ENCODE measurements around the gene HDAC3.

HDAC3 gene

GRCh38 chr5:141657937-141658545, 21.4 kb upstream of the HDAC3 start (continued):
- no peak for TF ChIP-seq ZNF19 (tag by site-specific recombination; IDR thresholded peaks at IDR 0.05; ENCODE audit: low read depth)
- TF ChIP-seq ZNF530 (tag by site-specific recombination; IDR thresholded peaks at IDR 0.05; ENCODE audit: low read depth): no peak
- TF ChIP-seq ZNF366 (tag by site-specific recombination; conservative IDR thresholded peaks at IDR 0.05): 0 out of 2 replicates have a peak, but pooled peaks have one; percentile 37
- 0 out of 2 replicates have a peak, but pooled peaks have one; percentile 36 for TF ChIP-seq GLIS2 (tag by site-specific recombination; IDR thresholded peaks at IDR 0.05)
- no peak for TF ChIP-seq ZNF114 (tag by site-specific recombination; IDR thresholded peaks at IDR 0.05)
- 0 out of 2 replicates have a peak, but pooled peaks have one; percentile 35 for TF ChIP-seq ZBTB10 (tag by site-specific recombination; IDR thresholded peaks at IDR 0.05)
- no peak for TF ChIP-seq ZNF169 (tag by site-specific recombination; IDR thresholded peaks at IDR 0.05)
- peak; percentile 54; the same call in 1 of the 2 replicates for TF ChIP-seq KLF8 (tag by site-specific recombination; IDR thresholded peaks at IDR 0.05)
- peak; percentile 51; the same call in 1 of the 2 replicates for TF ChIP-seq ZNF394 (tag by site-specific recombination; IDR thresholded peaks at IDR 0.05; ENCODE audit: borderline replicate concordance)
- TF ChIP-seq ZNF580 (tag by site-specific recombination; IDR thresholded peaks at IDR 0.05): no peak
- TF ChIP-seq ZEB2 (tag by site-specific recombination; IDR thresholded peaks at IDR 0.05): peak; percentile 59
- TF ChIP-seq ZFHX2 (tag by site-specific recombination; conservative IDR thresholded peaks at IDR 0.05): peak; percentile 36; the same call in 1 of the 2 replicates
- TF ChIP-seq YY2 (tag by site-specific recombination; IDR thresholded peaks at IDR 0.05): peak; percentile 40; the same call in 1 of the 2 replicates
- TF ChIP-seq ZFP37 (tag by site-specific recombination; IDR thresholded peaks at IDR 0.05): peak; percentile 86
- TF ChIP-seq ZNF639 (tag by site-specific recombination; IDR thresholded peaks at IDR 0.05): peak; percentile 85

GRCh38 chr5:141657404-141657803, 20.8 kb upstream of the HDAC3 start:
- Histone ChIP-seq H3K27ac (ENCODE audit: extremely low read depth, low read depth, low read length) (no peak overlapping the region), H3K9me3 (ENCODE audit: control insufficient read depth, insufficient read depth, low read depth, low read length) (no peaks in the 10 kb centered on the region), H3K36me3 (ENCODE audit: control insufficient read depth in 2 of 2, insufficient read depth in 1 of 2, low read length in 2 of 2) (peaks cover 0 to 6% of the 10 kb centered on the region in 2 experiments; a peak in 1 of 3 replicates), H3K4me1 (ENCODE audit: control insufficient read depth, insufficient read depth, low read length) (no peaks in the 10 kb centered on the region), H3K4me3 (ENCODE audit: low read depth, low read length) (no peak overlapping the region)
- TF ChIP-seq ZBTB8A (tag by site-specific recombination; IDR thresholded peaks at IDR 0.05): no peak
- TF ChIP-seq ZSCAN5A (tag by site-specific recombination; IDR thresholded peaks at IDR 0.05): no peak
- POLR2A ChIA-PET: no interaction called here
- CTCF ChIA-PET: interaction anchor here (0.7 to 1.2 kb wide), 3 partner anchors 12 to 358 kb away, joined by 3 to 5 read pairs (median 3); no protein-coding TSS in a partner anchor

- Histone ChIP-seq H3K9me3 (ENCODE audit: control insufficient read depth, insufficient read depth, low read depth, low read length) (no peaks in the 10 kb centered on the region), H3K36me3 (ENCODE audit: control insufficient read depth in 2 of 2, insufficient read depth in 1 of 2, low read length in 2 of 2) (peaks cover 0 to 6% of the 10 kb centered on the region in 2 experiments; a peak in 1 of 3 replicates), H3K4me1 (ENCODE audit: control insufficient read depth, insufficient read depth, low read length) (no peaks in the 10 kb centered on the region), H3K4me3 (ENCODE audit: low read depth, low read length) (no peak overlapping the region), H3K27ac (ENCODE audit: extremely low read depth, low read depth, low read length) (no peak overlapping the region)
- ChIA-PET CTCF (no interaction called here), POLR2A (no interaction called here)
- TF ChIP-seq ZNF677 (tag by site-specific recombination; IDR thresholded peaks at IDR 0.05): no peak
- TF ChIP-seq ZNF513 (tag by site-specific recombination; IDR thresholded peaks at IDR 0.05): no peak
- TF ChIP-seq INSM2 (tag by site-specific recombination; IDR thresholded peaks at IDR 0.05): no peak
- TF ChIP-seq SP7 (tag by site-specific recombination; IDR thresholded peaks at IDR 0.05): no peak
- TF ChIP-seq ZNF426 (tag by site-specific recombination; IDR thresholded peaks at IDR 0.05): no peak
These were observed 19.7 kb upstream of the HDAC3 start for GRCh38 chr5:141656396-141656795.

All from HEK293 (cell line).